Activated CD8-positive, alpha-beta memory T cell treated with anti-CD3 and anti-CD28 coated beads, Interleukin-2, amount 50 U/mL, for 4 hours (primary cell): ENCODE results near the gene ARHGAP15.
"Not testable (repeated sequence)": the region's sequence is repeated elsewhere in the genome, so short reads cannot be mapped to it uniquely, and the experiment has no call there.

Source experiments
- DNase-seq: peaks from one replicate; pipeline ENCODE4 v3.0.0-alpha.2; 2020

The ARHGAP15 gene

DNA sequence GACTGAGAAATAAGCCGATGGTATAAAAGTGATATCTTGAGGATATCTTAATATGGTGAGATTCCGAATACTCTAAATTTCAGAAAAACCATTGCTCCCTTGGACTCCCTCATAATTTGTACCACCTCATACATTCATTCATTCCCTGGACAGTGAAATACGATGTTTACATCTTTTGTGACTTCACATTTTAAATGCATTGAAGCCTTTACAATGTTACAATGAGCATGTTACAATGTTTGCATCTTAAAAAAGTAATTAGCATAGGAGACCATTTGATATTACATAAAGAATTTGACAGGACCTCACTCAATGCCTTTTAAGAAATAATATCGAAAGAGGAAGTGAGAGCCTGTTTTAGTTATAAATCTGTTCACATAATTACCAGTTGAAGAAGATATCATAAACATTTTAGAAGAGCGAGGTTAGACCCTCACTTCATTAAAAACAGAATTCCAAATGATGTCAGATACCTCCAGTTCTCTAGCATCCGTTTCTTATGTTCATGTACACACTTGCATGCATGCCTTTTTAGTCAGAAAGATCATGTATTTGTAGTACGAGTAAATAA lies 372.0 kb downstream of the ARHGAP15 start:
- no peak for DNase-seq

DNA sequence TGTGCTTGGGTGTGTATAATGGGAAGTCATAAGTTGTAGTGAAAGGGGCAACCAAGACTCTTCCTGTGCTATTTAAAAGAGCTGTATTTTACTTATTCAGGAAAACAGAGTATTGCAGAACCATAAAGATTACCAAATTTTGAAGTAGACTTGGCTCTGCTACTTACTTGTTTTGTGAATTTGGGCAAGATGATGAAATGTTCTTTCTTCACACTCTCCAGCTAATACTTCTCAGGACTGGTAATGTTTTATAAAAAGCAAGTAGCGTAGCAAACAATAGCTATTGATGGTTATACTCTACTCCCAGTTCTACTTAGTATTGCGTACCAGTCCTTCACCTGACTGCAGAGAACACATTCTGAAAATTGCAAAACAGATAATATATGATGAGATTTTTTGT lies 374.1 kb downstream of the ARHGAP15 start:
- DNase-seq, result no peak

DNA sequence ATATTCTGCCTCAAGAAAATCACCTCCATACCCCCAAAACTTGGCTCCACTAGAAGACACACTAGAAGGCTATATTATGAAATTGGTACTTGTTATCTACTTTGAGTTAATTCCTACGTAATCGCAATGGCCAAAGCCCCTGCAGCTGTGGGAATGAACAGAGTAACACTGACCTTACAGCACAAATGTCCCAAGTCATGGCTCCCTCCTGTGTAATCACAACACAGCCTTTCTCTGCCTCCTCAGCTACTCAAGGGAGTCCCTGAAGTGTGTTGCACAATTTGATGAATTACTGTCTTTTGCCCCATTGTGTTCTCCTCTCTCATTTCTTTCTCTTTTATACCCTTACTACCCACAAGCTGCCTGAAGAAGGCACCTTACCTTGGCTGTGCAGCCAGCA lies 375.2 kb downstream of the ARHGAP15 start:
- no peak for DNase-seq

DNA sequence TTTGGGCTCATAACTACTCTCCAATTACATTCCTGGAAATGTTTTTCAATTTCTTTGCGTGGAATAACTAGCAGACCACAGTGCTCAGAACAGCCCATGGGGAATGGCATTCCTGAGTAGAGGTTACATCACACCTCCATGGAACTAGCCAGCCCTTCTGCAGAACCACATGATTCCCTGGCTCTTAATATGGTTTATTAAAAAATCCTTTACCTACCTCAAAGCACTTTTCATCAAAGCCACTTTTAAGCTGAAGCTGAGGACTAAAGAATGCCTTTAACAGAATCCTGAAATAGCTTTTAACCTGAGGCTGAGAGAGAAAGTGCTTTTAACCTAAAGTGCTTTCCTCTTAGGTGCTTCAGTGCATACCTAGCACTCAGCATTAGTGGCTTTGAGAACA lies 376.3 kb downstream of the ARHGAP15 start:
- DNase-seq, result no peak

DNA sequence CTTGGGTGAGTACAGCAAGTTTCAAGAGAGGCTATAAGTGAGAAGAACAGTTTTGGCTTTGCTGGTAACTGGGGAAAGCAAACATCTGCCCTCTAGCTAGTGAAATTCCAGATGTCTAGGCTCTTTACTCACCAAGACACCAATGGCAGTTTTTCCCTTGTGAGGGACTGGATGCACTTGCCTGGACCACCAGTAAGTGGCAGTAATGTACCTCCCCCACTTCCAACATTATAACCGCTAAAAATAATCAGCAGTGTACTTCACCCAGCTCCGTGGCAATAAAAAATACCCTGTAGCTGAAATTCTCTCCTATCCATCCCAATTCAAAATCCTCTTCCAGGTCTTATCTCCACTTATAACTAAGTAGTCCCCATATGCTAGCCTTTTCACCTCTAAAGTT lies 383.9 kb downstream of the ARHGAP15 start:
- DNase-seq, result no peak

DNA sequence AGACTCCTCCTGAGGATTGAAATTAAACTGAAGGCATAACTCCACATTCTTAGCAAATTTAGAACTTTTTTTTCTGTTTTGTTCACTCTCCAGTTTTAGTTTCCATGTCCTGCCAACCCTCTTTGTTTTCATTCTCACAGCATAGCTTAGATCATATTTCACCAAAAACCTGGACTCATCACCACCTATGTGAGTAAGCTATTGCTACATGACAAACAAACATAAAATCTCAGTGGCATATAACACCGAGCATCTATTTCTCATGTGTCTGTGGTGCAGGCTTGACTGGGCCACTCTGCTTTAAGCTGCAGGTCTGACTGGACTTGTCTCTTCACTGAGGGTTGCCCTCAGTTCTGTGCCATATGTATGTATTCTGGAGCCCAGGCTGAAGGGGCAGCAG lies 385.2 kb downstream of the ARHGAP15 start:
- no peak for DNase-seq

DNA sequence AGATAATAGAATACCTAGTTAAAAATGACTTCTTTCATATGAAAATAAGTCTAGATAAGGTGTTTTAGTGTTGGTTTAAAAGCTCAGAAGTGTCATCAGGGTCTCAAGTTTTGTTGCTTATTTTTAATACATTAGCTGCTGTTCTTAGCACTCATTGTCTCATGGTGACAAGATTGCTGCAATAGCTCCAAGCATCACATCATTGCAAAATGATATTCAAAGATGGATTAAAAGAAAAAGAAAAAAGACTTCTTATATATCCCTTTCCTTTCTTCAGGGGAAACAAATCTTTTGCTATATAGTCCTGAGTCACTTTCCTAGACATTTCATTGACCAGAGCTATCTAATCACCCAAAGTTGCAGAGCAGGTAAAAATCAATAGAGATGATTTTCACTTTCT lies 386.1 kb downstream of the ARHGAP15 start:
- no peak for DNase-seq

DNA sequence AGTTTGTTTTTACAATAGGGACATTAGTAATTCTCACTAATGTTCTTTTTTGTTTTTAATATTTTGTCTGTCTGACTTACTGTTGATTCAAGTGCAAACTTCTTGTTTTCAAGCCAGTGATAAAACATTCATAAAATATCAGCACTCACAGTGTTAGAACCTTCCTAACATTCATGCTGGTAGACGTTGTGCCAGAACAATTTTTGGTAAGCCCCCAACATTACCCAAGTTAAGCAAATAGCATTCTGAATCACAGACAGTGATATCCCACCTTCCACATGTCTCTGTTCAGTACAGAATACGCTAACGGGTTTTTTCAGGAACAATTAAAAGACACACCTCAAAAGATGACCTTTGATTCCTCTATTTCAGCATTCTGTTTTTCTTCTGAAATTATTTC lies 390.3 kb downstream of the ARHGAP15 start:
- no peak for DNase-seq

DNA sequence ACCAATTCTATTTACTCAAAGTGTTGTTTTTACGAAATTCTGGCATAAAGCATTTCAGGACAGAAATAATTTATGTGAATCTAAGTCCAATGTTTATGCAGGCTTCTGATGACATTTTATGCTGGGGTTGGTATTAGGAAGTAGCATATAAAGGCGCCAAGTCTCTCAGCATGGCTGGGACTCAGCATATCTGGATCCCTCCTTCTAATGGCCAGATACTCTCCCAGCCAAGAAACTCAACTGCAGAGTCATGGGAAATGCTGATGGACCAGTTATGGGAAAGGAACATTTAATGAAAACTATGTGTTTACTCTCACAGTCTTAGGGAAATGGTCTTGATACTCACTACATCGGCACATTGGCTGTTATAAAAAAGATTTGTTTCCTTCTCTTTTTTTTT lies 392.2 kb downstream of the ARHGAP15 start:
- DNase-seq, result no peak

DNA sequence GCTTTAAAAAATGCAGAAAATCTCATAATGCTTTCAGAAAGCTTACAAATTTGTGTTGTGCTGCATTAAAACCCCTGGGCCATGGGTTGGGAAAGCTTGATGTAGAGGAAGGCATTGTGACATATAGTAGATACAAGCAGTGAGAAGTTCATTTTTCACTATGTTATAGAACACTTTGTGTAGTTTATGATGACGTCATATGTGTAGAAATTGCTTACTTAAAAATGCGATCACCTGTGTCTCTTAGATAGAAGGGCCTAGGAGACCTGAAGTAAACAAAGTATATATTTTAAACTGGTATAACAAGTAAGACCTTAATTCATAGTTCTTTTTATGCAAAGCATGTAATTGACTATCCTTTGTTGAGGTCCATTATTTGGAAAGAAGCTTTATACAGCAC lies 393.5 kb downstream of the ARHGAP15 start:
- DNase-seq, result no peak

DNA sequence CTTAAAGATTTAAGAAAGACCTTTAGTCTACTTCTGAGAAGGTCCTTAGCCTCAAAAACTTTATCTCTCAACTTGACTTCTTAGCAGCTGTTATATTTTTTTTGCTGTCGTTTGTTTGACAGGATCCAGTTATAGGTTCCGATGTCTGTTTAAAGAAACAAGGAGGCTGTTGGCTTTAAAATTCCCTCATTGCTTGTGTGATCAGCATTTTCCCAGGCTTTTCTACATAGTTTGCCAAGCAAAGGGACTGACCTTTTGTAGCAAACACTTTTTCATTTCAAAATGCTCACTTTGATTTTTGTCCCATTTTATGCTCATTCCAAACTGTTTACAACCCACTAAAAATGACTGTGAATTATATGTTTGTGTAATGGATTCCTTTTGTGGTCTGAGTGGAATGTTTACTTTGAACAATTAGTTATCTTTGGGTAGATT lies 394.9 kb downstream of the ARHGAP15 start:
- DNase-seq, result no peak

DNA sequence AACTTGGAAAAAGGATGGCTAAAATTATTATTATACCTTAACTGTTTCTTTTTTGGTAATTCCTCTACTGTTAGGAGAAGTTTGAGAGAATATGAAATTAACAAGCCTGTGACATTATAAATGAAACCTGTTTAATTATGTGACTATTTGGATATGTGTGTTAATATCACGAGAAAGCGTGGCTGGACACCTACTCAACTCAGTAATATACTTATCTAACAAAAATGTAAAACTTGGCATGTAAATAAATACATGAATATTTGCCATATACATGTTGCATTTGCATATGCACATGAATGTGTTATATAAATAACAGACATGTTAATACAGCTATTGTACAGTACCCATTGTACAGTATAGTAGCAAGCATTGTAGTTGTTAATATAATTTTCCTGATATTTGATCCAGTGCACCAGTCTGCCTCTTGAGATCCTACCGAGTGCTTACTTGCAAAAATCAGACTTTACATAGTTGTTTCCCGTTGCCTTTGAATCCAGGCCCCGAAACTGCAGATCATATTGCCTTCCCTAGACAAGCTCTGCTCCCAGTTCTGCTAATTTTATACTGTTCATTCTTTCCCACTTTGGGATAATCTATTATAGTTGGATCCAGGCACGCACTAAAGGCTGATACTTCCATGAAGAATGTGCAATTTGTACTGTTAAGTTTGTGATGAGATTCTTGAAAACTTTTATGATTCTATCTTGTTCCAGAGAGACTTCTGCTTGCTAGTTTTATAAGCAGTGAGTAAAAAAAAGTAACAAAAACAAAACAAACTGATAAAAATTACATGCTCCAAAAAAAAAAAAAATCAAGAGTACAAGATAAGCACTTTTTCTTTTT lies 395.6 kb downstream of the ARHGAP15 start:
- DNase-seq, result no peak

DNA sequence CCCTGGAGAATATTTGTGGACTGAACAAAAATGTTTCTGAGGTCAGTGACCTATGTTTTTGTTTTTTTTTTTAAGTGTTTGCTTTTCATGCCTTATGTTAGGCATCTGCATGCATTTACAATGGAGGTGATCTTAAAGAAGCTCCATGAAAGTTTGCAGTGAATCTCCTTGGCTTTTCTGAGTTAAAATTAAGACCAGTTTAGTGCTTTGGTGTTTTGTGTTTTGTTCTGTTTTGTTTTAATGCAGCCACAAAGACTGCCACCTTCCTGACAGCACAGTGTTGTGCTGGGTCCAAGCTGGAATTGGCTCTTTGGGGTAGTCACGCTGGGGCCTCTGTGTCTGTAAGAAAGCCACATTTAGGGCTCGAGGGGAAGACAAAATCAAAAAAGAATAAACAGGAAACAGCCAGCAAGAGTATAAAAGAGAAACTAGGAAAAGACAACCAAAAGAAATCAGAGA lies 396.2 kb downstream of the ARHGAP15 start:
- no peak for DNase-seq

DNA sequence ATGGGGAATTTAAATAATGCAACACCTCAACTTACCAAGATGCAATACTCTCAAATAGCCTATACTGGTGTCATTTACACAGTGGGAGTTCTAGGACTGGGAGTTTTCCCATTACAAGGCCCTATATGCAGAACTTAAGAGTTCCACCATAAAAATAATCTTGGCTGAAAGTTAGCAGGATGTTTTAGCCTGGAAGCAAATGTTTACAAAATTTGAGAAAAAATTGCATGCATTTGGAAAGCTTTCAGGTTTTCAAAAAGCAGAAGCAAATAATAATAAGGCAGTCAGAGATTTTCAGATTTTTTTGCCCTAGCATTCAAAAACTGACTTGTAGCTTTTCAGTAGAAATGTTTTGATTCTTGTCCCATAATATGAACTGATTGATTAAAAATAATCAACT lies 397.3 kb downstream of the ARHGAP15 start:
- DNase-seq, result no peak

DNA sequence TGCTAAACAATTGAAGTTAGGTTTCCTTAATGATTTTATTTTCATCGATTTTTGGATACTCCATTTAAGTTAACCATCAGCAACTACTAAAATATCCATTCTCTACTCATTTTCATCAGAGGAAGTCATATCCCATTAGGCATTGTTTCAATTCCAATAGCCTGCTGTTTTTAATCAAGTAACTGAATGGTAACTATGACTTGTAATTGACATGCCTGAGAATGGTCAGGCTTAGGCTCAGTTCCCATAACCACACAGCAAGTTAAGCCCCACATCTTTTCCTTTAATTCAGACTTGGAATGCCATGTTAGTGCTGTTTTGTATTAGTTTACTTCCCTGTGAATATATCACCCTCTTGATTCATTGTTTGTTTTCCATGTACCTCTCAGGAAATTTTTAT lies 398.8 kb downstream of the ARHGAP15 start:
- no peak for DNase-seq

DNA sequence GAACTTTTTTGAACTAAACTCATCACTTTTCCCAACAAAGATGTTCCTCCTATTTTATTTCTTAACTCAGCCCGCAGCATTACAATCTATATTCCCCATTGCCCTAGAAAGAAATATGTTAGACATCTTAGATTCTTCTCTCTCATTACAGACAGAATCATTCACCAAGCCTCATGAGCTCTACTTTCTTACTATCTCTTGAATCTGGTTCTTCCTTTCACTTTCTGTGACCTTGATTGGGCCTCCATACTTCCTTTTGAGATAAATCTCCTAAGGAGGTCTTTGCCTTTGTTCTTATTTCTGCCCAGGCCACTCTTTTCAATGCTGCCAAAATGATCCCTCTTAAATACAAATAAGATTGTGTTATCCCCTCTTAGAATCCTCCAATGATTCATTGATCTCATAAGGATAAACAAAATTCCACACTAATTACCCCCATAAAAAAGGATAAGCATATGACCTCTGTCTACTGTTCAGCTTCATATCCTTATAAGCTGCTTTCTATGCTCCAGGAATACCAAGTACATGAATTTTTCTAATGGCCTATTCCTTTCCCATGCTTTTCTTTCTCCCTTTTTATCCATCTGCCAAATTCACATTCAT lies 400.0 kb downstream of the ARHGAP15 start:
- DNase-seq, result no peak

DNA sequence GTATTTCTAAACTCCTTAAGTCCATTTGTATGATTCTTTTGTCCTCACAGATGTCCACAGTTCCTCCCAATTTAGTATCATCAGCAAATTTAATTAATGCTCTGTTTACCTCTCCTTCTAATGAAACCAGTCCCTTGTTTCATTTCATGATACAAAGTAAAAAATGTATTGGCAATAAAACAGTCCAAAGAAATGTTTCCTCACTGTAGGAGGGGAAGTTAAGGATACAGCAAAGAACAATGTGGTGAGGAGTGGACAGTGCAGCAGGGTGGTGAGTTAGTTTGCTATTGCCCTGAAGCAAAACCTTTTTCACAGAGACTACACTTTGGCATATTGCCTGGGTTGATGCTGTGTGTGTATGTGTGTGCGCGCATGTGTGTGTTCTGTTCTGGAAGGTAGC lies 401.5 kb downstream of the ARHGAP15 start:
- no peak for DNase-seq

DNA sequence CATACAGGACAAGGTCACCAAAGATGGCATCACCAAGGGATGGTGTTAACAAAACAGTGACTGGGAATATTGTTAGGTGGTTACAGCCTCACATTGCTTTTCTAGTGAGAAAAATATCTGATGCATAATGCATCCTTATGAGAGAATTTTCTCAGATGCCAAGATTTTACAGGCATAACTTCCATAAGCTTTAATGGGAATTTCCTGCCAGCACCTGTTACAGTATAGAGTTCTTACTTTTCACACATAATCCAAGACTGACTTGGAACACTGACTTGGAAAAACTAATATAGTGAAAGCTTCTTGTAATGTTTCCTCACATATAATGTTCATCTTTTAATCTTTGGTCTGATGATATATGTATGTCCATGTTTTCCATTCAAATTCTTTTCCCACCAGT lies 402.8 kb downstream of the ARHGAP15 start:
- no peak for DNase-seq

DNA sequence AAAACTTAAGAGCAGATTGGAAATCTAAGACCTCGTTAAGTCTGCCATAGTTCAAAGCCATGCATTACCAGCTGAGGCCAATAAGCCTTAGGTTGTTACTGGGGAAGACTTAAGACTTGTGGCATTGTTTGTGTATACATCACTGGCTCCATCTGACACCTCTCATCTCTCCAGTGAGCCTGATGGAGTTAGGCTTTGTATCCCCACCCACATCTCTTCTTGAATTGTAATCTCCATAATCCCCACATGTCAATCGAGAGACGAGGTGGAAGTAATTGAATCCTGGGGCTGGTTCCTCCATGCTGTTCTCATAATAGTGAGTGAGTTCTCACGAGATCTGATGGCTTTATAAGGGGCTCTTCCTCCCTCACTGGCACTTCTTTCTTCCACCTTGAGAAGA lies 404.6 kb downstream of the ARHGAP15 start:
- no peak for DNase-seq

DNA sequence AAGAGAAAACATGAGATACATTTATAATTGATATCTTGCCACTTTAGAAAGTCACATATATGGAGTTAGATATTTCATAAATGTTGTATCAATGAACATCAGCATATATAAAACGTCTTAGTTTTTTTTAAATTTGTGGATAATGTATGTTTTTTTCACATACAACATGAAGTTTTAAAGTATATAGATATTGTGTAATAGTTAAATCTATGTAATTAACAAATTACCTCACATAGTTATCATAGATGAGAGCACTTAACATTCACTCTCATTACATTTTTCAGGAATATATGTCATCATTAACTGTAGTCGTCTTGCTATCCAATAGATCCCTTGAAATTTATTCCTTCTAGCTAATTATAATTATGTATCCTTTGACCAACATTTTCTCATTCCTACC lies 406.6 kb downstream of the ARHGAP15 start:
- no peak for DNase-seq

DNA sequence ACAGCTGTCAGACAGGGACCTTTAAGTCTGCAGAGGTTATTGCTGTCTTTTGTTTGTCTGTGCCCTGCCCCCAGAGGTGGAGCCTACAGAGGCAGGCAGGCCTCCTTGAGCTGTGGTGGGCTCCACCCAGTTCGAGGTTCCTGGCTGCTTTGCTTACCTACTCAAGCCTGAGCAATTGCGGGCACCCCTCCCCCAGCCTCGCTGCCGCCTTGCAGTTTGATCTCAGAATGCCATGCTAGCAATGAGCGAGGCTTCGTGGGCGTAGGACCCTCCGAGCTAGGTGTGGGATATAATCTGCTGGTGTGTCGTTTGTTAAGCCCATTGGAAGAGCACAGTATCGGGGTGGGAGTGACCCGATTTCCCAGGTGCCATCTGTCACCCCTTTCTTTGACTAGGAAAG lies 412.7 kb downstream of the ARHGAP15 start:
- not testable (repeated sequence) for DNase-seq

DNA sequence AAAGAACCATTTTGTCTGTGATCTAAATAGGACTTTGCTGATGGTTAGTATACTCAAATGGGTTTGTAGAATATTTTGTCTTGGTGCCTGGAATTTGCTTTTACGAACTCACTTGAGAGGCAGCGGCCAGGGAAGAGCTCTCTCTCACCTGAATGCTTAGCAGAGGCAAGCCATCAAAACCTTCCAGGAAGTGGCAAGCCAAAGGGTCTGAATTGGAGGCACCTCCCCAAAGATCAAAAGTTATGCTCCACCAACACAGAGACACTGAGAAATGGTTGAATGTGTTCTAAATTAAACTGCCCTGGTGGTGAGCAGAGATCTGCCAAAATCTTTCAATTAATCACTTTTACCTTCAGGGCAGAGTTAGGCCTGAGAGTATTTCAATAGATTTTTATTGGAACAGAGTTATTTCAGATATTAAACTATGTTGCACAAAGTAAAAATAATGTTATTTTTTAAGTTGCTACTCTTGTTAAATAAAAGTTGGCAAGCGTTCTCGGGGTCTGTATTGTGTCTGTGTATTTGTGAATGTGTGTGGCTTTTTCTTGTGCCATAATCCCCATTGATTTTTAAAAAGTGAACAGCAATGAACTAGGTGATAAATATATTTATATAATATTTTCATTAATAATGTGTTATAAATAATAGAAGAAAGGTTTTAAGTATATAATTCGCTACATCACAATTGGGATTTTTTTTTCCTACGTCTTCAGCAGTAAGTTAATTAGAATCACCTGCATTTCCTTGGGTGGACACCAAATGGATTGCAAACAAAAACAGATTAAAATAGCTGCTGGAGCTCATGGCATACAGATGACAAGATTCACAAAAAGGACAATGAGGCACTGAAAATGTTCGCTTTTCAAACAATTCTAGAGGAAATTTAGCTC lies 416.1 kb downstream of the ARHGAP15 start:
- DNase-seq, result no peak

DNA sequence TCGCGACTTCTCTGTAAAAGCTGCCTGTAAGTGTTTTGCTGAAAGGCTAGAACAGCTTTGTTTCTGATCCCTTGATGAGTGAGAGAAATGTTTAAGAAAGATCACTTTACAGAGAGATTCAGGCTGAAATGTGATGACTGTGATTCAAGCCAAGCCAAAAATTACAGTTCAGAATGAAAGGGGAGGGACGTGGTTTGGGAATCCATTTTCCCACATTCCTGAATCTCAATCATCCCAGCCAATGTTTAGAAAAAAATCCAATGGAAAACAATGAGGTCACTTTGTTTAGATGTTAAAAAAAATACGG lies 416.7 kb downstream of the ARHGAP15 start:
- DNase-seq, result no peak

DNA sequence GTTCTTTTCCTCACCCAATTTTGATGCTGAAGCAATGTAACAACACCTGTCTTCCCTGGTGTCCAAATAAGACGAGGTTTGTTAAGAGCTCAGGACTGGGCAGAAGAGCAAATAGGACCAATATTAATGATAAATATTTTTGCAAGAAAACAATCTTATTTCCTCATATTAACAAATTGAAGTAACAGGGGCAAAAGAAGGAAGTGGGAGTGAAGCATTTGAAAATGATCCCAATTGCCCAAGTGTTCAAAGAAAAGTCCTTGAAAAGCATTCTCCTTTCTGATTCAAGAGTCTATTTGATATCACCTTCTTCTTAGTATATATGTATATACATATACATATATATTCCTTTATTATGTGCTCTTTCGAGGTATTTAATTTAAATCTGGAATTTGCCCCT lies 418.8 kb downstream of the ARHGAP15 start:
- no peak for DNase-seq
